Stomach smooth muscle (tissue), 2 donors: ENCODE measurements around the gene CHIT1.

ENCODE experiments used
- H3K27ac ChIP-seq: one replicate; pipeline ENCODE4 v1.7.0; 2013; ENCODE audit warnings: mild to moderate bottlenecking, low read length, inconsistent platforms
- H3K27me3 ChIP-seq, 2 donors: one replicate each; pipeline ENCODE4 v1.7.0; 2013; ENCODE audit warnings: low read length in 2 of 2; ENCODE audit not compliant: insufficient read depth in 2 of 2, control insufficient read depth in 1 of 2
- H3K36me3 ChIP-seq, 2 donors: one replicate each; pipeline ENCODE4 v1.7.0; 2013; ENCODE audit warnings: low read length in 2 of 2; ENCODE audit not compliant: control insufficient read depth in 2 of 2, insufficient read depth in 2 of 2
- H3K4me1 ChIP-seq: one replicate; pipeline ENCODE4 v1.7.0; 2013; ENCODE audit warnings: low read length; ENCODE audit not compliant: control insufficient read depth, insufficient read depth
- H3K4me3 ChIP-seq, 2 donors: one replicate each; pipeline ENCODE4 v1.7.0; 2013; ENCODE audit warnings: low read length in 2 of 2
- H3K9ac ChIP-seq, 2 donors: one replicate each; pipeline ENCODE4 v1.7.0; 2013; ENCODE audit warnings: low read length in 2 of 2, mild to moderate bottlenecking in 1 of 2
- H3K9me3 ChIP-seq, 2 donors: one replicate each; pipeline ENCODE4 v1.7.0; 2013; ENCODE audit warnings: low read length in 2 of 2; ENCODE audit not compliant: control insufficient read depth in 2 of 2
- donor health status: healthy.
- donor health status: Pancreatic carcinoma.

CHIT1 gene

DNA sequence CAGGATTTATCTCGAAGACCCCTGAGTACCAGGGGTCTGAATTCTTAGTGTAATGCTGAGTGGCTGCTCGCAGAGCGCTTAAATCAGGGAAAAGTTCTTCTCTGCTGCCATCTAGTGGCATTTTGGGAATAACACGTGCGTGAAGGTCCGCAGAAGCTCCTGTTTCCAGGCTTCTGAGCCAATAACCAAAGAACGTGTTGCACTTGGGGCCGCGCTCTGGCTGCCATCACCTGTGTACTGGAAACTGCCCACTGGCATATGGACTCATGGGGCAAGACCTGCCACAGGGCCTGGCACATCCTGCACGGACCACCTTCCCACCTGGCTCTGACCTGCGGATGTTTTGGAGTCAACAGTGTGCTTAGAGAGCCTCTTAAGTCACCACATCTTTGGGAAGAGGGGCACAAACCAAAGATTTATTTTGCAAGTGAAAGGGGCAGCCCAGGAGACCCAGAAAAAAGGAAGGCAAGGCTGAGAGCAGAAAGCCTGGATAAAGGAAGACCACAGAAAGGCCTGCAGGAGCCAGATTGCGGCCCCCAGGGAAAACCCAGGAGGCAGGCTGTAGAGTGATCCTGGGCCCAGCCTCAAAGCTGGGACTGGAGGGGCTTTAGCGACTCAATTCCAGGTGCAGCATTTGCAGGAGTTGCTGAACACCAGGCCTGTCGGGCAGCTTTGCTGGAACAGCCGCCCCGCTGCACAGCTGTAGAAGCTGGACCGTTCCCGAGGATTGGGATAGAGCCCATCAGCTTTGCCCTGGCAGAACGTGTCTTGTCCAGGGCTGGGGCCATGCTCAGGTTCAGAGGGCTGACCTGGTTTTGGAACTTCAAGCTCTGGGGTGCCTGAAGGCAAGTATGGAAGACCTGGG is 13.0 kb downstream of the CHIT1 start:
- no peak overlapping the region for H3K9ac ChIP-seq
- no peaks in the 10 kb centered on the region for H3K9me3 ChIP-seq
- H3K27me3 ChIP-seq, result peaks cover 5 to 6% of the 10 kb centered on the region in 2 donors
- H3K27ac ChIP-seq, result no peak overlapping the region
- no peaks in the 10 kb centered on the region for H3K4me1 ChIP-seq
- H3K36me3 ChIP-seq, result no peaks in the 10 kb centered on the region
- H3K4me3 ChIP-seq, result no peak overlapping the region

GRCh38 chr1:203215573-203215972 is 13.9 kb downstream of the CHIT1 start:
- peaks cover 5 to 6% of the 10 kb centered on the region in 2 donors for H3K27me3 ChIP-seq
- H3K4me1 ChIP-seq, result no peaks in the 10 kb centered on the region
- H3K4me3 ChIP-seq, result no peak overlapping the region
- H3K9me3 ChIP-seq, result no peaks in the 10 kb centered on the region
- H3K27ac ChIP-seq, result no peak overlapping the region
- H3K9ac ChIP-seq, result no peak overlapping the region
- no peaks in the 10 kb centered on the region for H3K36me3 ChIP-seq

DNA sequence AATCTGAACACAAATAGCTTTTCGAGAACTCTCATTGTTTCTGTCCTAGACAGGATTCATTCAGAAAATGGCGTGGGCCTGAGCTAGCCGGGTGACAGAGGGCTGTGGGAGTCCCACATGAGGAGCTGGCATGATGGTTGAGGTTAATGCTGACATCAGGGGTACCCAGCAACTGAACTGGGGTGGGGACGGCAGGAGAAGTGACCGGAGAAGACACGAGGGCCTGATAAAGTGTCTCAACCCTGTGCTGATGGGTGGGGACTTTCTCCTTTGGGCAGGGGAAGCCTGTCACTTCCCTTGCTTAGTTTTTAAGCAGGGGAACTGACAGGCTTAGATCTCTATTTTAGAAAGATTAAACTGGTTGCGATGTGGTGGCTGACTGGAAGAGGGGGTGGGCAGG is 14.6 kb downstream of the CHIT1 start:
- no peaks in the 10 kb centered on the region for H3K4me1 ChIP-seq

DNA sequence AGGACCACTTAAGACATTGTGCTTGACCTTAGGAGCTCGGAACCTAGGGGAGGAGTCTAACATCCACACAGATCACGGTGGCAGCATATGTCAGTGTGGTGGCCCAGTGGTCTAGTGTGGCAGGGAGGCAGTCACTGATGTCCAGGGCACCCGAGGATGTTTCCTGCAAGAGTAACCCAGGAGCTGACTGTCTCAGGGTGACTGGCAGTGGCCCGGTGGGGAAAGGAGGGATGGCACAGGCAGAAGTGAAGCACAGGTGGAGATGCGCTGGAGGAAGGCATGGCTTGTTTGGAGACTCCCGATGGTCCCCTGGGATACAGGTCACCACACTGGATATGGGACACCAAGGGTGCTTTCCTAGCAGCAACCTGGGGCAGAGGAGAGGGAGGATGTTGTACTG is 16.3 kb downstream of the CHIT1 start:
- no peak overlapping the region for H3K4me3 ChIP-seq

More for the DNA sequence above, 14.6 kb downstream of the CHIT1 start:
- Histone ChIP-seq H3K36me3 (no peaks in the 10 kb centered on the region), H3K27ac (no peak overlapping the region), H3K27me3 (peaks cover 5 to 6% of the 10 kb centered on the region in 2 donors), H3K4me3 (no peak overlapping the region), H3K9me3 (no peaks in the 10 kb centered on the region), H3K9ac (no peak overlapping the region)

DNA sequence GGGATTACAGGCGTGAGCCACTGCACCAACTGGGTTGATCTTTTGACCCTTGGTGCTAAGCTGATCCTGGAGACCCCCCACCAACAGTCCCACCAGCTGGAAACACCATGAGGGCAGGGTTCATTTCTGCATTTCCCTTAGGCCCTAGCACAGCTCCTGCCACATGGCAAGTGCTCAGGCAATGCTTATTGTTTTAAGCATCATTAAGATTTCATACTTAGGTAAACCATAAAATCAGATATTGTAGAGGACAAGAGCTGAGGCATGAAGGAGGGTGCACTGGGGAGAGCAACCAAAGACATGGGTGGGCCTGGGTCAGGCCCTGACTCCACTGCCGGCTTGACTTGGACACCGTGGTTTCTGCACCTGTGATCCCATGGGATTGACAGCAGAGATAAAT is 17.7 kb downstream of the CHIT1 start:
- Histone ChIP-seq H3K27me3 (peaks cover 0 to 3% of the 10 kb centered on the region in 2 donors), H3K9me3 (no peaks in the 10 kb centered on the region), H3K4me1 (no peaks in the 10 kb centered on the region), H3K36me3 (no peaks in the 10 kb centered on the region), H3K27ac (no peak overlapping the region), H3K4me3 (no peak overlapping the region), H3K9ac (no peak overlapping the region)

More for the DNA sequence above, 16.3 kb downstream of the CHIT1 start:
- no peak overlapping the region for H3K27ac ChIP-seq
- H3K9ac ChIP-seq, result no peak overlapping the region
- H3K36me3 ChIP-seq, result no peaks in the 10 kb centered on the region
- H3K27me3 ChIP-seq, result peaks cover 5 to 6% of the 10 kb centered on the region in 2 donors
- no peaks in the 10 kb centered on the region for H3K4me1 ChIP-seq
- no peaks in the 10 kb centered on the region for H3K9me3 ChIP-seq

- no peaks in the 10 kb centered on the region for H3K4me1 ChIP-seq
- peaks cover 0 to 2% of the 10 kb centered on the region in 2 donors for H3K27me3 ChIP-seq
- H3K9me3 ChIP-seq, result no peaks in the 10 kb centered on the region
- H3K36me3 ChIP-seq, result no peaks in the 10 kb centered on the region
- H3K9ac ChIP-seq, result no peak overlapping the region
- H3K27ac ChIP-seq, result no peak overlapping the region
- no peak overlapping the region for H3K4me3 ChIP-seq
These were observed 18.5 kb downstream of the CHIT1 start for GRCh38 chr1:203210988-203211387.

DNA sequence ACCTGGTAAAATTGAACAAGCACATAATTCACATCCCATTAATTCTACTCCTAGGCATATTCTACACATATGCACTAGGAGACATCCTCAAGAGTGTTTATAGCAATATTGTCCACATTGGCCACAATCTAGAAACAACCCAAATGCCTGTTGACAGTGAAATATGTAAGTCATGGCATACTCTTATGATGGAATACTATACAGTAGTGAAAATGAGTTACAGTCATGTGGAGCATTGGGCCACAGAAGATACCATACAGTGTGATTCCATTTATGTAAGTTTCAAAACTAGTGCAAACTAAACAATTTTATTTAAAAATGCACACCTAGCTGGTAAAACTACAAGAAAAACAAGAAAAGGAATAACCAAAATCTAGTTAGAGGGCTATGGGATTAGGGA is 19.1 kb downstream of the CHIT1 start:
- H3K4me3 ChIP-seq, result no peak overlapping the region
- H3K9ac ChIP-seq, result no peak overlapping the region
- H3K4me1 ChIP-seq, result no peaks in the 10 kb centered on the region
- peaks cover 2 to 3% of the 10 kb centered on the region in 2 donors for H3K27me3 ChIP-seq
- H3K36me3 ChIP-seq, result no peaks in the 10 kb centered on the region
- H3K27ac ChIP-seq, result no peak overlapping the region
- H3K9me3 ChIP-seq, result no peaks in the 10 kb centered on the region

DNA sequence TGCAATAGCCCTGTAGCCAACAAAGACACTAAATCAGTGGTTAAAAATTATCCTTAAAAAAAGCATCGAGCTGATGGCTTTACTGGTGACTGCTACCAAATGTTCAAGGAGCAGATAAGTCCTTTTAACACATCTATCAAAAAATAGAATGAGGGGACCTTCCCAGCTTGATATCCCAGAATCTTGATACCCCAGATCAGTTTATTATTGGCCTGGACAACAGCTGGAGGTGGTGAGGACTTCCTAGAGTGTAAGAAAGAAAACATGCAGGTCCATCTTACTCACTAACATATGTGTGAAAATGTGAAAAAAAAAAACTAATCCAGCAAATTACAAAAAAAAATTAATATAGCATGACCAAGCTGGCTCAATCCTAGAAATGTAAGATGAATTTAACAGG is 21.3 kb downstream of the CHIT1 start:
- Histone ChIP-seq H3K27ac (no peak overlapping the region), H3K4me3 (no peak overlapping the region), H3K27me3 (peaks cover 0 to 3% of the 10 kb centered on the region in 2 donors), H3K4me1 (peaks cover 3% of the 10 kb centered on the region), H3K9ac (no peak overlapping the region), H3K9me3 (no peaks in the 10 kb centered on the region), H3K36me3 (no peaks in the 10 kb centered on the region)

DNA sequence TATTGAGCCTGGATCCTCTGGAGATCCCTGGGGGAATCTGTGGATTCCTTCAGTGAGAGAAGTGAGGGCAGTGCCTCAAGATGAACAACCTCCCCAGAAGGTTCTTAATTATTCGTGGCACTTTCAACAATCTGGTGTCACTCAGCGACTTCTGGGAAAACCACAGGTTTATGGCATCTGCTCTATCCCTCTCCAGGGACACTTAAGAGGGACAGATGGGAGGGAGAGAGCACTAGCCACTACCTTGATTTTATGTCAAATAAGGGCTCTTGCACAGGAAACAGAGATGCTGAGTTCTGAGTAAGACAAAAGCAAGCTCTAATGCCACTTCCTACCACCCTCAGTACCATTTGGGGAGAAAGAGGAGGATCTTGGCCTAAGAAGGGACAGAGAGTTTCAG is 21.7 kb downstream of the CHIT1 start:
- no peaks in the 10 kb centered on the region for H3K36me3 ChIP-seq
- no peak overlapping the region for H3K27ac ChIP-seq
- H3K9ac ChIP-seq, result no peak overlapping the region
- peaks cover 0 to 3% of the 10 kb centered on the region in 2 donors for H3K27me3 ChIP-seq
- no peaks in the 10 kb centered on the region for H3K9me3 ChIP-seq
- no peak overlapping the region for H3K4me3 ChIP-seq
- peaks cover 3% of the 10 kb centered on the region for H3K4me1 ChIP-seq

GRCh38 chr1:203206129-203206687 is 23.3 kb downstream of the CHIT1 start:
- Histone ChIP-seq H3K9me3 (no peaks in the 10 kb centered on the region), H3K4me3 (no peak overlapping the region), H3K27me3 (peaks cover under 1 to 3% of the 10 kb centered on the region in 2 donors), H3K27ac (no peak overlapping the region), H3K36me3 (no peaks in the 10 kb centered on the region), H3K4me1 (peaks cover 3% of the 10 kb centered on the region), H3K9ac (no peak overlapping the region)

DNA sequence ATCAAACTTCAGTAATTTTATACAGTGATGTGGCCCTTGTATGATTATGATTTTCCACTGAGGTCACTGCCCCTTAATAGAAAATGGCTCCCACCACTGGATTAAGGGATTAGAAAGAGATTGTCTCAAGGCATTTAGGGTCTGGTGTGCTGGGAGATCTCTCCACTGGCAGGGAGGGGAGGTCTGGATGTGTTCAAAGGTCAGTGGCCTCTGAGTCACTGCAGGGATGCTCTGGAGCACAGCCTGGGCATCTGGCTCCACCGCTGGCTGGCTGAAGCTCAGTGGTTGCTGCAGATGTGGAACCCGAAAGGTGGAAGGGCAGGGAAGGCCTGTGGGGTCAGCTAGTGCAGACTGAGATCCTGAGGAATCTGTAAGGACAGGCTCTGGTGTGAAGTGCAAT is 24.7 kb downstream of the CHIT1 start:
- Histone ChIP-seq H3K4me3 (no peak overlapping the region), H3K4me1 (peaks cover 3% of the 10 kb centered on the region), H3K36me3 (no peaks in the 10 kb centered on the region), H3K27ac (no peak overlapping the region), H3K27me3 (peaks cover 3 to 4% of the 10 kb centered on the region in 2 donors), H3K9me3 (no peaks in the 10 kb centered on the region), H3K9ac (no peak overlapping the region)
